AG09319 (cell line): ENCODE data around the gene APOH.

Experiments
- DNase-seq: peaks from one replicate; pipeline ENCODE4 v3.0.0-alpha.2; 2010; ENCODE audit warnings: low read depth; ENCODE audit errors: extremely low read depth
- CTCF ChIP-seq: IDR thresholded peaks from 2 replicates; pipeline ENCODE4 v1.5.1; 2011; ENCODE audit warnings: low read depth, mild to moderate bottlenecking, inconsistent platforms, low read length, moderate library complexity

Gene APOH

GRCh38 chr17:66234611-66235010, 5.4 kb upstream of the APOH start:
- no peak for TF ChIP-seq CTCF
- no peak for DNase-seq

GRCh38 chr17:66233023-66233753, 4.0 kb upstream of the APOH start:
- TF ChIP-seq CTCF: no peak
- DNase-seq: no peak

DNA sequence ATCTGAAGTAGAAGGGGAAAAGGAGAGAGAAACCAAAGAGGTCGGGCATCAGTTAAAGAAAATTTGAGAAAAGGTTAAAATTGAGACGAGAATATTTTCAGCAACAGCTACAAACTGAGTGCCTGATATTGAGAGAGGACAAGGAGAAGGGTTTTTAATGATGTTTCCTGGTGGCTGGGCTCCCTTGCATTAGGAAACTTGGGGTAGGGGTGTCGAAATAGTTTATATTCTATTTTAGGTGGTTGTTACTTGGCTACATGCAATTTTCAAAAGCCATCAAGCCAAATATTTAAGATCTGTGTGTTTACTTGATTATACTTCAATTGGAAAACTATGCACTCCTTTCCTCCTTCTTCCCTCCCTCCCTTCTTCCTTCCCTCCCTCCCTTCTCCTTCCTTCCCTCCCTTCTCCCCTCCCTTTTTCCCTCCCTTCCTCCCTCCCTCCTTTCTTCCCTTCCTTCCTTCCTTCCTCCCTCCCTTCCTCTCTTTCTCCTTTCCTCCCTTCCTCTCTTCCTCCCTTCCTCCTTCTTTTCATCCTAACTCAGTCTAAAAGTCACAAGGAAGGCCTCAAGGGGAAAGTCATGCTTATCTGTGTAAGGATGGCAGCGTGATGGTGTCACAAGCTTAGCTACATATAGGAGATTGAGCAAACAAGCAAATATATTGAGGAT, 1.8 kb upstream of the APOH start:
- no peak for TF ChIP-seq CTCF
- no peak for DNase-seq

- no peak for DNase-seq
- TF ChIP-seq CTCF: no peak
Observed at GRCh38 chr17:66229783-66230538, 746 bp upstream of the APOH start.

DNA sequence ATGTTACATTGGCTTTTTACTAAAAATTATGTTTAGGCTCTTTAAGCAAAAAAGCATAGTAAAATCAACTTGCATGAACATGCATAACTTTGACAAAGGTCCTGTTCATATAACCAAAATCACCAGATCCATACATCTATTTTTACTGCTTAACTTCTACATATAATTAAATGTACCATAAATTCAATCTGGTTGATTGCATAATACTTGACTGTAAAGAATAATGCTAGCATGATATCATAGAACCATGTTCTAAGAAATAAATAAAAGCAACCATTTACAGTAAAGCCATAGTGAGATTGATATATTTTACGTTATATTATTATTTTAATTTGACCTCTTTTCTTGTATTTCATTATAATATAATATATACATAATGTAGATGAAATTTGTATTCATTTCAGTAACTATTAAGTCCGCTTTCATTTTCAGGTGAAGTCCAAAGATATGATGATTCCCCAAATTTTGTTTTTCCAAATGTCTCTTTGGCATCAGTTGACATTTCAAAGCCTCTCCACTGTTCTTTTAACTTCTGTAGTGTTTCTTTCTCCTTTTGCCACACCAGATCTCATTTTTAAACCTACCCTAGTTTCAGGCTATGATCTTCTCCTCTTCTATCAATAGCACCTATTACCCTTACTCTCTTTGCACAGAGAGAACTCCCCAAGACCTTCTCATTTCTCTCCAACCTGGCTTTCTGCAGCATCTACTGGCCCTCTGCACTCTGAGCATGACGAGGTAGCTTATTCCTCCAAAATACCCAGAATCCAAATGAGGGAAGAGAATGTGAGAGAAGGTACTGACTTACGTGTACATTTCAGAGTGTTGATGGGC, 1.8 kb downstream of the APOH start:
- TF ChIP-seq CTCF: no peak
- DNase-seq: no peak

GRCh38 chr17:66222798-66223350, 6.3 kb downstream of the APOH start:
- DNase-seq: no peak
- no peak for TF ChIP-seq CTCF
